K562 treated with DMSO at 1 percent for 24 hours (cell line): ENCODE results near the gene TSPO2. TPM values are rescaled to one million over a fixed set of nuclear protein-coding genes. Genes with fewer than 3 reads are reported as not detected.

Source experiments
- total RNA-seq: library from RNA; unstranded; fragments of 300-600 nt; gene quantifications from 2 replicates; pipeline ENCODE4 v1.2.3, GENCODE V29; 2022; ENCODE audit warnings: low read depth; ENCODE audit not compliant: insufficient read depth

TSPO2 gene
- not detected in 2 replicates for total RNA-seq

GRCh38 chr6:41042226-41043055, at the start of gene TSPO2:
TSPO2 (plus strand) TSS chr6:41042467; CDS start chr6:41042986, 519 bp downstream.

GRCh38 chr6:41039060-41039998, 2.9 kb upstream of the TSPO2 start, which contains the start of gene UNC5CL:
UNC5CL (minus strand) TSS chr6:41039221; CDS start chr6:41035074, 4,147 bp downstream.

GRCh38 chr6:41053041-41053440, 10.8 kb downstream of the TSPO2 start, which contains the start of gene APOBEC2:
APOBEC2 (plus strand) TSS chr6:41053202; CDS start chr6:41053348, 146 bp downstream.

GRCh38 chr6:41071923-41072835, 29.9 kb downstream of the TSPO2 start, which contains the start of gene OARD1:
OARD1 (minus strand) TSS chr6:41072356; CDS start chr6:41071634, 722 bp downstream.

GRCh38 chr6:41072836-41073202, 30.6 kb downstream of the TSPO2 start, which contains the start of gene NFYA:
NFYA (plus strand) TSS chr6:41072974; CDS start chr6:41079090, 6,116 bp downstream.

Other genes with a start within 250 kb of the TSPO2 start
- 1.8 and 1.9 TPM in 2 replicates for gene UNC5CL, start 3.2 kb upstream of the TSPO2 start, total RNA-seq
- gene APOBEC2, start 10.7 kb downstream of the TSPO2 start, total RNA-seq = not detected in 2 replicates
- 25.2 and 26.1 TPM in 2 replicates for gene OARD1, start 29.9 kb downstream of the TSPO2 start, total RNA-seq
- 14.2 and 20.0 TPM in 2 replicates for gene NFYA, start 30.5 kb downstream of the TSPO2 start, total RNA-seq
- not detected in 2 replicates for gene TREML1, start 111.9 kb downstream of the TSPO2 start, total RNA-seq
- not detected in 2 replicates for gene TREM2, start 120.6 kb downstream of the TSPO2 start, total RNA-seq
- gene TREML2, start 158.7 kb downstream of the TSPO2 start, total RNA-seq = 1.9 TPM in 2 replicates
- not detected in 2 replicates for gene TREML4, start 185.9 kb downstream of the TSPO2 start, total RNA-seq
- gene TREM1, start 244.2 kb downstream of the TSPO2 start, total RNA-seq = not detected in 2 replicates